SK-N-SH (cell line): ENCODE measurements around the gene NEK8. TPM values are rescaled to one million over a fixed set of nuclear protein-coding genes. Genes with fewer than 3 reads are reported as not detected.

Experiments
- CTCF ChIA-PET: fragments of 300-600, 350-600 bp; formaldehyde crosslinking; extraction: SDS; loops from one replicate; lab custom pipeline; 2021; lab: Yijun Ruan, JAX
- POLR2A ChIA-PET: fragments of 350-600 bp; sonication (Branson Sonifier 250); formaldehyde crosslinking; extraction: SDS; loops from one replicate; lab custom pipeline; 2020; ENCODE audit warnings: antibody characterized with exemption, inconsistent platforms; lab: Yijun Ruan, JAX
- DNase-seq: peaks from one replicate; pipeline ENCODE4 v3.0.0; 2012
- H2AFZ ChIP-seq: fragments of 200-600 bp; sonication (generic); 2 replicates; pipeline ENCODE4 v1.8.1; 2016; ENCODE audit warnings: antibody characterized with exemption, mild to moderate bottlenecking, low read depth
- H3F3A ChIP-seq: fragments of 200-600 bp; sonication (generic); replicated peaks from 2 replicates; pipeline ENCODE3; 2016; ENCODE audit warnings: antibody characterized with exemption, mild to moderate bottlenecking; ENCODE audit not compliant: insufficient read depth
- H3K27ac ChIP-seq, 2 experiments: fragments of 200-500 bp in 1 of 2; fragments of 200-600 bp in 1 of 2; sonication (Bioruptor generic) in 1 of 2; sonication (generic), shearing (Covaris generic) in 1 of 2; 2 replicates each; pipeline versions ENCODE4 v1.5.1 to v1.6.1; 2014 to 2016; ENCODE audit warnings: low read depth in 2 of 2, inconsistent platforms in 1 of 2, low read length in 1 of 2, mild to moderate bottlenecking in 1 of 2, mixed read lengths in 1 of 2
- H3K27me3 ChIP-seq: fragments of 200-600 bp; sonication (generic), shearing (Covaris generic); 2 replicates; pipeline ENCODE4 v1.6.1; 2016; ENCODE audit warnings: mixed run types; ENCODE audit not compliant: insufficient read depth
- H3K36me3 ChIP-seq, 2 experiments: fragments of 200-500 bp in 1 of 2; fragments of 200-600 bp in 1 of 2; sonication (Bioruptor generic) in 1 of 2; sonication (generic) in 1 of 2; replicated peaks in 1 of 2; 2 replicates each; pipeline versions ENCODE3 to v1.5.1; 2014 to 2016; ENCODE audit warnings: low read length in 1 of 2, mild to moderate bottlenecking in 1 of 2; ENCODE audit not compliant: insufficient read depth in 2 of 2, control insufficient read depth in 1 of 2
- H3K4me1 ChIP-seq, 2 experiments: fragments of 200-500 bp in 1 of 2; fragments of 200-600 bp in 1 of 2; sonication (Bioruptor generic) in 1 of 2; sonication (generic), shearing (Covaris generic) in 1 of 2; 2 replicates each; pipeline versions ENCODE4 v1.5.1 to v1.6.1; 2014 to 2016; ENCODE audit warnings: low read depth in 1 of 2, low read length in 1 of 2, mixed run types in 1 of 2; ENCODE audit not compliant: insufficient read depth in 2 of 2, control insufficient read depth in 1 of 2
- H3K4me2 ChIP-seq: fragments of 200-600 bp; sonication (generic), shearing (Covaris generic); 2 replicates; pipeline ENCODE4 v1.6.1; 2017; ENCODE audit warnings: mixed run types
- H3K4me3 ChIP-seq, 2 experiments: fragments of 200-500 bp in 1 of 2; fragments of 200-600 bp in 1 of 2; sonication (Bioruptor generic) in 1 of 2; sonication (generic), shearing (Covaris generic) in 1 of 2; 2 replicates each; pipeline versions ENCODE4 v1.5.1 to v1.8.1; 2014 to 2016; ENCODE audit warnings: low read depth in 2 of 2, inconsistent platforms in 1 of 2, low read length in 1 of 2, mild to moderate bottlenecking in 1 of 2, mixed read lengths in 1 of 2, moderate library complexity in 1 of 2
- H3K79me2 ChIP-seq: fragments of 200-600 bp; sonication (generic); 2 replicates; pipeline ENCODE4 v1.8.1; 2017; ENCODE audit warnings: mild to moderate bottlenecking; ENCODE audit not compliant: insufficient read depth
- H3K9ac ChIP-seq: fragments of 200-600 bp; sonication (generic); 2 replicates; pipeline ENCODE4 v1.6.1; 2017; ENCODE audit warnings: mixed run types
- H3K9me2 ChIP-seq: fragments of 200-600 bp; sonication (generic); 2 replicates; pipeline ENCODE4 v1.6.1; 2017; ENCODE audit warnings: mixed run types
- H3K9me3 ChIP-seq: fragments of 200-600 bp; sonication (generic); 2 replicates; pipeline ENCODE4 v1.6.1; 2017; ENCODE audit warnings: mixed run types, mild to moderate bottlenecking, moderate library complexity
- H4K20me1 ChIP-seq: fragments of 200-600 bp; sonication (generic); 2 replicates; pipeline ENCODE4 v1.6.1; 2017; ENCODE audit warnings: mild to moderate bottlenecking, mixed run types; ENCODE audit not compliant: insufficient read depth
- CHD2 ChIP-seq: fragments of 150-350 bp; IDR thresholded peaks from 2 replicates; pipeline ENCODE4 v1.6.1; 2018; ENCODE audit warnings: low read length; ENCODE audit not compliant: partially characterized antibody
- FOXJ3 ChIP-seq: sonication (generic); formaldehyde crosslinking; IDR thresholded peaks from 2 replicates; pipeline ENCODE4 v1.5.1; 2020; ENCODE audit warnings: mild to moderate bottlenecking, missing genetic modification reagents
- POLR2AphosphoS5 ChIP-seq: IDR thresholded peaks from 2 replicates; pipeline ENCODE4 v1.6.1; 2012; ENCODE audit warnings: low read depth, low read length
- WGBS: methylation state at CpG from one replicate; pipeline ENCODE4 v1.1.6; 2017; ENCODE audit warnings: low lambda C conversion rate; 5-methylcytosine and 5-hydroxymethylcytosine counted together
- polyA plus RNA-seq, 3 experiments: library from polyadenylated mRNA; depleted of rRNA; stranded (reverse); fragments of >200 nt; gene quantifications; 2 replicates each; pipeline ENCODE4 v1.2.3, GENCODE V29; 2012
- TF ChIP-seq, protein P1 (sequence below): IDR thresholded peaks from 2 replicates; pipeline ENCODE4; 2012
- TF ChIP-seq, protein P2 (sequence below): fragments of 150-350 bp; IDR thresholded peaks from 2 replicates; pipeline ENCODE4 v1.6.1; 2016; ENCODE audit warnings: mild to moderate bottlenecking, low read depth, low read length
- TF ChIP-seq, protein P3 (sequence below): IDR thresholded peaks from 2 replicates; pipeline ENCODE4 v1.4.0; 2012; ENCODE audit warnings: low read depth, borderline replicate concordance

NEK8 gene
- polyA plus RNA-seq, 1 of the 3 experiments (the other 2 are of a cell fraction): 6.0 TPM

DNA sequence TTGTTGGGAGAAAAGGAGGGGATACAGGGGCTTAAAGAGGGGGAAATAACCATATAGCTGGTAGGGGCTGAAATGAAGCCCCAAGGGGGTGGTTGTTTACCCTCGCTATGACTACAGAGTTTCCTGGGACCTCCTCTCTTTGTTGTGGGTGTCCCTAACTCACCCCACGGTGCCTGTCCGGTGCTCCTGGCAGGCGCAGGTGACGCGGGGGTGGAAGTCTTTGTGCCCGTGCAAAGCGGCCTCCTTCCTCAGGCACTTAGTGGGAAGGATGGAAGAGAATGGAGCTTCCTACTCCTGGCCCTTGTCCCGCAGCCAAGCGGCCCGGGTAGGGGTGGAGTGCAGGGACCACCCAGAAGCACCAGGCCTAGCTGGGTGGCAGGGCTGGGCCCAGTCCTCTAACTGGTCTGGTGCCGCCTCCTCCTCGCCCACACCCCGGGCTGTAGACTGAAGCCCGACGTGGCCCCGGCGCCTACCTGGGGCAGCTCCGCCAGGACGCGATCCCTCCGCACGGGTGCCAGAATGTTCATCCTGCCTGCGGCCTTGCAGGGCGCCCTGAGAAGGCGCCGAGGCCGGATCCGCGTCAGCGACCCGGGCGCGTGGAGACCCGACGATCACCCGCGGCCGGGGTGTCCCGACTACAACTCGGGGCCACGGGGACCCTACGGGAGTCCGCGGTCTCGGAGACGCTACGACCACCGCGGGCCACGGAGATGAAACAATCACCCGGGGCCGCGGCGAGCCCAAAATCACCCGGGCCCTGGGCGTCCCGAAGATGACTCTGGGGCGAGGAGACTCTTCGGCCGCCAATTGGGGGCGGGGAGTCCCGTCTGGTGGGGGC is 11.6 kb upstream of the NEK8 start:
- DNase-seq: no peak
- H3K9ac ChIP-seq: no peak overlapping the region
- H2AFZ ChIP-seq: no peak overlapping the region
- no peak overlapping the region for H3K4me3 ChIP-seq
- ChIA-PET CTCF (interaction anchor here (1.5 kb wide), 2 partner anchors 9 to 47 kb away, joined by 3 to 12 read pairs; partner anchors contain the start of gene TLCD1), POLR2A (no interaction called here)
- H3K9me3 ChIP-seq: no peaks in the 10 kb centered on the region
- TF ChIP-seq FOXJ3: no peak
- TF ChIP-seq, protein P1, sequence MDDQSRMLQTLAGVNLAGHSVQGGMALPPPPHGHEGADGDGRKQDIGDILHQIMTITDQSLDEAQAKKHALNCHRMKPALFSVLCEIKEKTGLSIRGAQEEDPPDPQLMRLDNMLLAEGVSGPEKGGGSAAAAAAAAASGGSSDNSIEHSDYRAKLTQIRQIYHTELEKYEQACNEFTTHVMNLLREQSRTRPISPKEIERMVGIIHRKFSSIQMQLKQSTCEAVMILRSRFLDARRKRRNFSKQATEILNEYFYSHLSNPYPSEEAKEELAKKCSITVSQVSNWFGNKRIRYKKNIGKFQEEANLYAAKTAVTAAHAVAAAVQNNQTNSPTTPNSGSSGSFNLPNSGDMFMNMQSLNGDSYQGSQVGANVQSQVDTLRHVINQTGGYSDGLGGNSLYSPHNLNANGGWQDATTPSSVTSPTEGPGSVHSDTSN: no peak
- TF ChIP-seq, protein P2, sequence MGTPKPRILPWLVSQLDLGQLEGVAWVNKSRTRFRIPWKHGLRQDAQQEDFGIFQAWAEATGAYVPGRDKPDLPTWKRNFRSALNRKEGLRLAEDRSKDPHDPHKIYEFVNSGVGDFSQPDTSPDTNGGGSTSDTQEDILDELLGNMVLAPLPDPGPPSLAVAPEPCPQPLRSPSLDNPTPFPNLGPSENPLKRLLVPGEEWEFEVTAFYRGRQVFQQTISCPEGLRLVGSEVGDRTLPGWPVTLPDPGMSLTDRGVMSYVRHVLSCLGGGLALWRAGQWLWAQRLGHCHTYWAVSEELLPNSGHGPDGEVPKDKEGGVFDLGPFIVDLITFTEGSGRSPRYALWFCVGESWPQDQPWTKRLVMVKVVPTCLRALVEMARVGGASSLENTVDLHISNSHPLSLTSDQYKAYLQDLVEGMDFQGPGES: no peak
- H3K36me3 ChIP-seq: peaks cover 9 to 18% of the 10 kb centered on the region in 2 experiments
- no peak overlapping the region for H3K4me2 ChIP-seq
- peaks cover 23% of the 10 kb centered on the region for H3K79me2 ChIP-seq
- peaks cover 28% of the 10 kb centered on the region for H3F3A ChIP-seq
- no peak overlapping the region for H3K27ac ChIP-seq
- WGBS: 85% methylated on average over 49 of the region's 63 CpGs
- H4K20me1 ChIP-seq: peaks cover 13% of the 10 kb centered on the region
- H3K9me2 ChIP-seq: no peaks in the 10 kb centered on the region
- H3K27me3 ChIP-seq: no peaks in the 10 kb centered on the region
- peaks cover 0 to 5% of the 10 kb centered on the region in 2 experiments; a peak in 2 of 4 replicates for H3K4me1 ChIP-seq

GRCh38 chr17:28717578-28718332 is 10.8 kb upstream of the NEK8 start, which contains the start of gene RAB34:
TSS of gene RAB34 (minus strand) at chr17:28717868. CDS start at chr17:28717266, 602 bp downstream.
- no peak within 1 kb of the TSS for H3K9ac ChIP-seq
- H3F3A ChIP-seq: peaks cover 36% of the 10 kb centered on the region
- ChIA-PET POLR2A (no interaction called here), CTCF (interaction anchor here (1.7 kb wide), 1 partner anchor 10 kb away, joined by 4 read pairs; no protein-coding TSS in a partner anchor)
- no peak for DNase-seq
- H2AFZ ChIP-seq: no peak within 1 kb of the TSS
- 76% methylated on average over 40 of the region's 60 CpGs for WGBS
- TF ChIP-seq, protein P3, sequence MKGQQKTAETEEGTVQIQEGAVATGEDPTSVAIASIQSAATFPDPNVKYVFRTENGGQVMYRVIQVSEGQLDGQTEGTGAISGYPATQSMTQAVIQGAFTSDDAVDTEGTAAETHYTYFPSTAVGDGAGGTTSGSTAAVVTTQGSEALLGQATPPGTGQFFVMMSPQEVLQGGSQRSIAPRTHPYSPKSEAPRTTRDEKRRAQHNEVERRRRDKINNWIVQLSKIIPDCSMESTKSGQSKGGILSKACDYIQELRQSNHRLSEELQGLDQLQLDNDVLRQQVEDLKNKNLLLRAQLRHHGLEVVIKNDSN: no peak
- TF ChIP-seq POLR2AphosphoS5: no peak
- TF ChIP-seq CHD2: no peak
- H3K4me1 ChIP-seq: peaks cover 7 to 11% of the 10 kb centered on the region in 2 experiments; a peak in 3 of 4 replicates
- no peaks in the 10 kb centered on the region for H3K27me3 ChIP-seq
- H3K27ac ChIP-seq: peak within 1 kb of the TSS; percentile 8 to 86; a peak in 2 of 4 replicates
- H3K9me2 ChIP-seq: no peaks in the 10 kb centered on the region
- no peaks in the 10 kb centered on the region for H3K9me3 ChIP-seq
- H3K4me3 ChIP-seq: no peak within 1 kb of the TSS
- peaks cover 31% of the 10 kb centered on the region for H3K79me2 ChIP-seq
- peaks cover 21% of the 10 kb centered on the region for H4K20me1 ChIP-seq
- H3K36me3 ChIP-seq: peaks cover 17 to 26% of the 10 kb centered on the region in 2 experiments
- H3K4me2 ChIP-seq: no peak within 1 kb of the TSS
